Stimulated activated CD4-positive, alpha-beta T cell treated with anti-CD3 and anti-CD28 coated beads, TNF-alpha, amount 100 ng/mL, for 48 hours (primary cell): Measurements from ENCODE around the gene NKD2.

Experiments
- DNase-seq, 3 donors: peaks; one replicate each; pipeline ENCODE4 v3.0.0-alpha.2; 2020; ENCODE audit warnings: low read depth in 3 of 3

The NKD2 gene

GRCh38 chr5:978693-979092, 29.9 kb upstream of the NKD2 start:
- DNase-seq = no peak

DNA sequence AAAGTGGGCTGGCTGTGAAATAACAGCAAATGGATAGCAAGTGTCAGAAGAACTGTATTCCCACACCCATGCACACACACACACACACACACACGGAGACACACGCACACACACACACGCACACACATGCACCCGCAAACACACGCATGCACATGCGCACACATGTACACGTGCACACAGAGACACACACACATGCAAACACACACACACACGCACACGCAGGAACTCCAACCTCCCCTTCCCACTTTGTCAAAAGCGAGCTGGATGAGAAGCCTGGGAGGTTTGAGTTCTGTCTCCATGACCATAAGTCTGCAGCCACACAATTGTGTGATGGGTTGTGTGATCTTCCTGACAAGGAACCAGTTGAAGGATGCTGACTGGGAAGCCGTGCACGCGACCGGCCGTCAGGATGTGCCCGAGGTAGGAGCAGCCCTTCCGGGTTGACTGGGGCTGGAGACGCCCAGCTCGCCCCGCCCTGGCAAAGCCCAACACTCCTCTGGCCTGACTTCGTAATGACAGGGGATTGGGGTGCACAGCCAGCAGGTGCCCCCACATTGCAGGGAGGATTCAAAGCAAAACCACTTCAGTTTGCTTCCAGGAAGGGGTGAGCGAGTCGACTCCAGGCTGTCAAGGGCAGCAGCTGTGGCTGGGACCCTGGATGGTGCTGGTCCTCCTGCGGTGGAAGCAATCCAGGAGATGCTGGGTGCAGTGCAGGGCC, 29.3 kb upstream of the NKD2 start:
- DNase-seq = no peak

DNA sequence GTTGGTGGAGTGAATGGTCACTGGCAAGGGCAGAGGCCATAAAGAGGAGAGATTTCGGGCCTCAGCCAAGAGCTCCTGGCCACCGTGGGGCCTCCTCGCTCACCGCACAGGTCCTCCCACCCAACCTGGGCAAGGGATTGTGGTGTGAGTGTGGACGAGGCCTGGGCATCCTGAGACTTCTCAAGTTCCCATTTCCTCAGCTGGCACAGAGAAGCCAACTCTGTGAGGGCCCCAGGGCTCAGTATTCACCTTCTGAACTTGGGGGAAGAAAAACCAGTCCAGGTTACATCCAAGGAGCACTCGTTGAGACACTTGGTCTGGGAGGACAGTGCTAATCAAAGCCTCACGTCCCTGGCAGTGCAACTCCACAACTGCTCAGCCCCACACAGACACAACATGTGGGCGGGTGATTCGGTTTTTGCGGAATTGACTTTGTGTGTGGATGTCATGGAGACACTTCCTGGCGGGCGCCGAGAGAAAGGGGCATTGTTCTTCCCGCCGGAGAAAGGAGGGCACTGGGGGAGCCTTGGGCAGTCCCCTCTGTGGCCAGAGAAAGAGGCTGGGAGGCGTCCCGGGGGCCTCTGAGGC, 28.5 kb upstream of the NKD2 start:
- DNase-seq = no peak

GRCh38 chr5:980966-981365, 27.6 kb upstream of the NKD2 start:
- DNase-seq = no peak

- DNase-seq = no peak
These were observed 27.1 kb upstream of the NKD2 start for GRCh38 chr5:981456-981855.

- DNase-seq = no peak
These were observed 26.0 kb upstream of the NKD2 start for GRCh38 chr5:982377-983237.

- DNase-seq = no peak
These were observed 25.4 kb upstream of the NKD2 start for GRCh38 chr5:983238-983524.

- DNase-seq = no peak
These were observed 25.0 kb upstream of the NKD2 start for GRCh38 chr5:983568-983967.

GRCh38 chr5:984774-985173, 23.8 kb upstream of the NKD2 start:
- no peak for DNase-seq

DNA sequence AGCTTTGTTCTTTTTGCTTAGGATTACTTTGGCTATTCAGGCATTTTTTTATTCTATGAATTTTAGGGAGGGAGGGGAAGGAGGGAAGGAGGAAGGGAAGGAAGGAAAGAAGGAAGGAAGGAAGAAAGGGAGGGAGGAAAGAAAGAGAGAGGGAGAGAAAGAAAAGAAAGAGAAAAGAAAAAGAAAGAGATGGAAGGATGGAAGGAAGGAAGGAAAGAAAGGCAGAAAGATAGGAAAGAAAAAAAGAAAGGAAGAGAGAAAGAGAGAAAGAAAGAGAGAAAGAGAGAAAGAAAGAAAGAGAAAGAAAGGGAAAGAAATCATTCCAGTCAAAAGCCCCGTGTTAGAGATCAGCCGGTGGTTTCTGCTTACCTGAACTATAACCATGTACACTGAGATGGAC, 20.8 kb upstream of the NKD2 start:
- no peak for DNase-seq

DNA sequence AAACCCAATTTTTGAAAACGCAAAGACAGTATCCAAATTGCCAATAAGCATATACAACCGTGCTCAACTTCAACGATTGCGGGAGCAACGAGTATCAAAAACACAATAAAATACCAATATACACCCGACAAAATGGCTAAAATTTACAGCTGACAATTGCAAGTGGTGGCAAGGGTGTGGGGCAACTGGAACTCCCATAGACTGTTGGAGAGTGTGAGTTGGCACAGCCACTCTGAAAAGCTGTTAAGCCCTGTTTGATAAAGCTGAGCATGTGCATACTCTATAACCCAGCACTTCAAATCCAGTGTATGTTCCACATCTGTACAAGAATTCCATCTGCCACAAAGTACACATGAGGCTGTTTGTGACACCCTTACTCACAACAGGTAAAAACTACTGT, 20.3 kb upstream of the NKD2 start:
- no peak for DNase-seq

DNA sequence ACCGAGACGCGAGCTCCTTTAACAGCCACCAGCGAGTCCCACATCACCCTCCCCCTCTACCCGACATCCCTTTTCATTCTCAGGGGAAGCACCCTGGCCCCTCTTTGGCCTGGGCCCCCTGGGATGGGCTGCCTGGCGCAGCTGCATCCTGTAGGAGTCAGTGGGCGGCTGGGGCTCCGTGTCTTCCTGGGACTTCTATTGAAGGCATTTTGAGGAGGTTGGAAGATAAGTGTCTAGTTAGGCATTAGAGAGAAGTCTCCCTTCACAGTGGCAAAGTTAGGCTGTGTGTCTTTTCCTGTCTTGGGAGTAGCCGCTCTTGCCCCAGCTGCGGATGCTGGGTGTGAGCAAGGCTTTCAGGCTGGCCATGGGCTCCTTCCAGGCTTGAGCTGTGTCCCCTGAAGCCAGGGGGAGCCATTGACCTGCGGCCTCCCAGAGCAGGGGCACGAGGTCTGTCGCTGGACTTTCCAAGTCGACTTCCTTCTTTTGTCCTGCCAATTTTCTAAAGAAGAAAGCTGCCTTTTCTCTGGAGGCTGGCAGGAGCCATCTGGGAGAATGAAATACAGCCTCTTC, 18.6 kb upstream of the NKD2 start:
- no peak for DNase-seq

- no peak for DNase-seq
These were observed 16.9 kb upstream of the NKD2 start for GRCh38 chr5:991472-992267.

DNA sequence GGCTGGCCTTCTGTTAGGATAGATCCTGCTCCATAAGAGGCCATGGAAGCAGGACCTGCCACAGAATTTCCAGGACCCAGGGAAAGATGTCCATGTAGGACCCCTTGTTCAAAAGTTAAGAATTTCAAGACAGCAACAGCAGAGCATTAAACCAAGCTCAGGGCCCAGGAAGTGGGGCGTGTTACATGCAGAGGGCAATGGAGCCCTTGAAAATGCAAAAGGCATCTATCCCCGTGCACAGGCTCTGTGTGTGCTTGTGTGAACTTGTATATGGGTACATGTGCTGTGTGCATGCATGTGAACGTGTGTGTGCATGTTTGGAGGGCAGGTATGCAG, 14.4 kb upstream of the NKD2 start:
- DNase-seq = no peak

GRCh38 chr5:994821-995220, 13.8 kb upstream of the NKD2 start:
- DNase-seq = no peak

DNA sequence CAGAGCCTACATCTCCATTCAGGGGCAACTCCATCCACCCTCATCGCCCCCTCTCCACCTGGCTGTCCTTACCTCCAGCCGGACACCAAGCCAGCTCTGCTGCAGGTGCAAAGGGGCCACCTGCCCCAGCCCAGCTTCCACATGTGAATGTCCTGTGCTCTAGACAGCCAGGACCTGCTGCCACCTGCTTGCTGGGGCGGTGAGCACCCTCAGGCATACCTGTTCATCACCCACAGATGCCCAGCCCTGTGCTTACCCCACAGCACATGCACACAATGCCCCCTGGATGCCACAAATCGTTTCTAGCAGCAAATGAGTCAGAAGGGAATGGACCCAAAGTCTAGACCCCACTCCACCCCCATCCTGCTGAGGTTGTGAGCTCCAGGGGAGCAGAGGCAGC, 13.3 kb upstream of the NKD2 start:
- DNase-seq = no peak

DNA sequence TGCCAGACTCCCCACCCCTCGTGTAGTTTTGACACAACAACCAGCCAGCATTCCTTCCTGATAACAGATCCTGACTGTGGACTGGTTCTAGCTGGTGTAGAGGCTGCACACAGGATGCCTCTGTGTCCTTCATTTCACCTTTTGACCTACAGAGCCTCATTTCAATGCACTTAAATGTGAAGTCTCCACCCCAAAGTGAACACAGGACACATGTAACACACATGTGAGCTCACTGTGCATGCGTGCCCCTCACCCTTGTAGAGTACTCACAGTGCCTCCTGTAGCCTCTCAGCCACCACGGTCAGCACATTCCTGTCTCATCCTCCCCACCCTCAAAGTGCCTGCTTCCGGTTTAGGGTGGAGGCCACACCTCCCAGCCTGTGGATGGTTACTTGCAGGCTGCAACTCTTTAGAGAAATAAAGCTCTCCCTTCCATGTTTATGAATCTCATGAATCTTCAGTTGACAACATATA, 11.6 kb upstream of the NKD2 start:
- DNase-seq = no peak

- DNase-seq = no peak
These were observed 10.9 kb upstream of the NKD2 start for GRCh38 chr5:997711-998110.

DNA sequence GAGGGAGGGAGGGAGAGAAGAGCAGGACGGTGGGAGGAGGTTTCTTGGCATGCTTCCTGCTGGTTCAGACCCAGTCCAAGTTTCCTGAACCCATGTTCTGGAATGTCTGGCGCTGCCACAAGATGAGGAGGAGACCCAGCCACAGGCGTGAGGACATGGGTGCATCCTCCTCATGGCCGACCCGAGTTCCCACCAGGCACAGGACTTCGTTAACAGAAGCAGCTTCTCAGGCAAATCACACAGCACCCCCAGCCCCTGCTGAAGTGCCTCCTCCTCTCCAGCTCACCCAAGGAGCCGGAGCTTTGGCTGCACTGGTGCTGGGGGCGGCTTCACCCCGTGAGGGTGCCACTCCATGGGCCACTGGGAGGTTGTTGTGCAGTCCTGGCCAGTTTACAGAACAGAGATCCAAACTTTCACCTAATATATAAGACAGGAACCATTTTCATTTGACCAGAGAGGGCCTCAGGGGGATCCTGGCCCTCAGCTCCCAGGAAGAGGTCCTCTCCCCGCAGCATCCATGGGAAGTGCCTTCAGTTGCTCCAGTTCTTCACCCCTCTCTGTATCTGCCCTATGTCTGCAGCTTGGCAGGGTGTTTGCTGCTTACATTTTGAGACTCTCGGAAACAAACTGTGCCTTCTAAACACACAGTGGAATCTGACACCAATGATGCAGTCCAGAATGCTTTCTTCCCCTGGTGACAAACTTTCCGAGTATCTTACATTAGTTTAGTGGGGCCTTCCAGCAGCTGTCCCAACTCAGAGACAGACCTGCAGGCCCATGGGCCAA, 10.2 kb upstream of the NKD2 start:
- DNase-seq = no peak

GRCh38 chr5:999032-999501, 9.5 kb upstream of the NKD2 start:
- DNase-seq = no peak

GRCh38 chr5:999724-1000123, 8.9 kb upstream of the NKD2 start:
- DNase-seq = no peak
